HG03460 (cell line): ENCODE measurements around the gene NKAIN1.
"Not testable (repeated sequence)": the region's sequence is repeated elsewhere in the genome, so short reads cannot be mapped to it uniquely, and the experiment has no call there.

ENCODE experiments used
- ATAC-seq: cut with Tn5 transposase; IDR thresholded peaks from one replicate; pipeline ENCODE4 v1.9.1; 2021; ENCODE audit not compliant: unreplicated experiment

NKAIN1 gene

GRCh38 chr1:31239653-31240241, at the start of gene NKAIN1:
Gene NKAIN1, minus strand, starts transcription at chr1:31239887. Its CDS starts 340 bp downstream, at chr1:31239547.
- ATAC-seq, result no peak

GRCh38 chr1:31289021-31289420, 49.3 kb upstream of the NKAIN1 start:
- no peak for ATAC-seq

GRCh38 chr1:31287791-31288190, 48.1 kb upstream of the NKAIN1 start:
- not testable (repeated sequence) for ATAC-seq

GRCh38 chr1:31282426-31282825, 42.7 kb upstream of the NKAIN1 start:
- not testable (repeated sequence) for ATAC-seq

GRCh38 chr1:31273619-31274018, 33.9 kb upstream of the NKAIN1 start:
- no peak for ATAC-seq

- ATAC-seq, result no peak
Observed at GRCh38 chr1:31272369-31272768, 32.7 kb upstream of the NKAIN1 start.

- no peak for ATAC-seq
Observed at GRCh38 chr1:31266547-31266946, 26.9 kb upstream of the NKAIN1 start.

- ATAC-seq, result no peak
Observed at GRCh38 chr1:31264790-31265386, 25.2 kb upstream of the NKAIN1 start.

- no peak for ATAC-seq
Observed at GRCh38 chr1:31263408-31263807, 23.7 kb upstream of the NKAIN1 start.

- not testable (repeated sequence) for ATAC-seq
Observed at GRCh38 chr1:31262393-31262792, 22.7 kb upstream of the NKAIN1 start.

GRCh38 chr1:31261916-31262315, 22.2 kb upstream of the NKAIN1 start:
- no peak for ATAC-seq

- ATAC-seq, result no peak
Observed at GRCh38 chr1:31259746-31260145, 20.1 kb upstream of the NKAIN1 start.

- no peak for ATAC-seq
Observed at GRCh38 chr1:31258581-31258980, 18.9 kb upstream of the NKAIN1 start.

- ATAC-seq, result no peak
Observed at GRCh38 chr1:31257213-31257612, 17.5 kb upstream of the NKAIN1 start.

- ATAC-seq, result no peak
Observed at GRCh38 chr1:31249854-31250253, 10.2 kb upstream of the NKAIN1 start.

GRCh38 chr1:31248276-31248675, 8.6 kb upstream of the NKAIN1 start:
- ATAC-seq, result no peak

- ATAC-seq, result no peak
Observed at GRCh38 chr1:31244326-31244725, 4.6 kb upstream of the NKAIN1 start.

- ATAC-seq, result no peak
Observed at GRCh38 chr1:31243501-31244286, 4.0 kb upstream of the NKAIN1 start.

- ATAC-seq, result no peak
Observed at GRCh38 chr1:31241321-31241720, 1.6 kb upstream of the NKAIN1 start.

- ATAC-seq, result no peak
Observed at GRCh38 chr1:31238986-31239613, 587 bp downstream of the NKAIN1 start.

- ATAC-seq, result no peak
Observed at GRCh38 chr1:31238612-31238985, 1.1 kb downstream of the NKAIN1 start.

GRCh38 chr1:31234870-31235269, 4.8 kb downstream of the NKAIN1 start:
- ATAC-seq, result no peak
